ENCODE results near the gene FAAP20. TPM values are rescaled to one million over a fixed set of nuclear protein-coding genes. Genes with fewer than 3 reads are reported as not detected.
A peak's percentile ranks its signal among the peaks of the same experiment; 100 is the strongest.

FAAP20 gene
- total RNA-seq, 1 donor from 2014 or later: 114 TPM

DNA sequence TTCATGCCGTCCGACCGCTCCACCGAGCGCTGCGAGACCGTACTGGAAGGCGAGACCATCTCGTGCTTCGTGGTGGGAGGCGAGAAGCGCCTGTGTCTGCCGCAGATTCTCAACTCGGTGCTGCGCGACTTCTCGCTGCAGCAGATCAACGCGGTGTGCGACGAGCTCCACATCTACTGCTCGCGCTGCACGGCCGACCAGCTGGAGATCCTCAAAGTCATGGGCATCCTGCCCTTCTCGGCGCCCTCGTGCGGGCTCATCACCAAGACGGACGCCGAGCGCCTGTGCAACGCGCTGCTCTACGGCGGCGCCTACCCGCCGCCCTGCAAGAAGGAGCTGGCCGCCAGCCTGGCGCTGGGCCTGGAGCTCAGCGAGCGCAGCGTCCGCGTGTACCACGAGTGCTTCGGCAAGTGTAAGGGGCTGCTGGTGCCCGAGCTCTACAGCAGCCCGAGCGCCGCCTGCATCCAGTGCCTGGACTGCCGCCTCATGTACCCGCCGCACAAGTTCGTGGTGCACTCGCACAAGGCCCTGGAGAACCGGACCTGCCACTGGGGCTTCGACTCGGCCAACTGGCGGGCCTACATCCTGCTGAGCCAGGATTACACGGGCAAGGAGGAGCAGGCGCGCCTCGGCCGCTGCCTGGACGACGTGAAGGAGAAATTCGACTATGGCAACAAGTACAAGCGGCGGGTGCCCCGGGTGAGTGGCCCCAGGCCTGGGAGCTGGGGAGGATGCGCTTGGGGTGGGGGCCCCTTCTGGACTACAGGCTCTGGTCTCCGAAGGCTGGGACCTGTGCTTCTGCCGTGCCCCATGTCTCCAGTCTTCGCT lies 34.7 kb upstream of the FAAP20 start:
- H3K4me2 ChIP-seq (ENCODE audit: low read length): peak overlapping the region; percentile 95
- H4K20me1 ChIP-seq (ENCODE audit: insufficient read depth, low read length): peaks cover 55% of the 10 kb centered on the region
- peak overlapping the region; percentile 91 for H3K4me3 ChIP-seq (ENCODE audit: insufficient read depth, low read depth, low read length)
- peaks cover 41% of the 10 kb centered on the region for H3K4me1 ChIP-seq (ENCODE audit: insufficient read depth, low read length)
- H3K79me2 ChIP-seq (ENCODE audit: insufficient read depth, low read length): peaks cover 57% of the 10 kb centered on the region
- FAIRE-seq (no peak), DNase-seq (ENCODE audit: low read depth) (peak; percentile 44)
- H2AFZ ChIP-seq (ENCODE audit: low read depth, low read length): no peak overlapping the region
- H3K27ac ChIP-seq (ENCODE audit: low read depth, low read length): peak overlapping the region; percentile 54
- no peaks in the 10 kb centered on the region for H3K9me3 ChIP-seq (ENCODE audit: insufficient read depth, low read depth, low read length)
- Mint-ChIP-seq H3K4me3 (ENCODE audit: unreplicated experiment) (peak overlapping the region; percentile 92), H3K4me1 (ENCODE audit: low read depth, unreplicated experiment) (peaks cover 29% of the 10 kb centered on the region), H3K27ac (ENCODE audit: unreplicated experiment) (peak overlapping the region; percentile 71), H3K9me3 (ENCODE audit: unreplicated experiment) (no peaks in the 10 kb centered on the region), H3K27me3 (ENCODE audit: low read depth, unreplicated experiment) (no peaks in the 10 kb centered on the region), H3K36me3 (ENCODE audit: low read depth, unreplicated experiment) (peaks cover 6% of the 10 kb centered on the region)
- no peaks in the 10 kb centered on the region for H3K27me3 ChIP-seq (ENCODE audit: insufficient read depth, low read length)
- TF ChIP-seq, protein P1, sequence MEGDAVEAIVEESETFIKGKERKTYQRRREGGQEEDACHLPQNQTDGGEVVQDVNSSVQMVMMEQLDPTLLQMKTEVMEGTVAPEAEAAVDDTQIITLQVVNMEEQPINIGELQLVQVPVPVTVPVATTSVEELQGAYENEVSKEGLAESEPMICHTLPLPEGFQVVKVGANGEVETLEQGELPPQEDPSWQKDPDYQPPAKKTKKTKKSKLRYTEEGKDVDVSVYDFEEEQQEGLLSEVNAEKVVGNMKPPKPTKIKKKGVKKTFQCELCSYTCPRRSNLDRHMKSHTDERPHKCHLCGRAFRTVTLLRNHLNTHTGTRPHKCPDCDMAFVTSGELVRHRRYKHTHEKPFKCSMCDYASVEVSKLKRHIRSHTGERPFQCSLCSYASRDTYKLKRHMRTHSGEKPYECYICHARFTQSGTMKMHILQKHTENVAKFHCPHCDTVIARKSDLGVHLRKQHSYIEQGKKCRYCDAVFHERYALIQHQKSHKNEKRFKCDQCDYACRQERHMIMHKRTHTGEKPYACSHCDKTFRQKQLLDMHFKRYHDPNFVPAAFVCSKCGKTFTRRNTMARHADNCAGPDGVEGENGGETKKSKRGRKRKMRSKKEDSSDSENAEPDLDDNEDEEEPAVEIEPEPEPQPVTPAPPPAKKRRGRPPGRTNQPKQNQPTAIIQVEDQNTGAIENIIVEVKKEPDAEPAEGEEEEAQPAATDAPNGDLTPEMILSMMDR (IDR thresholded peaks at IDR 0.05; ENCODE audit: insufficient read depth, low read depth, low read length): no peak
- no peak for TF ChIP-seq EZH2 (IDR thresholded peaks at IDR 0.05; ENCODE audit: insufficient read depth, low read length)
- no peaks in the 10 kb centered on the region for H3K36me3 ChIP-seq (ENCODE audit: insufficient read depth, low read length)
- H3K9ac ChIP-seq (ENCODE audit: low read length): peak overlapping the region; percentile 88

DNA sequence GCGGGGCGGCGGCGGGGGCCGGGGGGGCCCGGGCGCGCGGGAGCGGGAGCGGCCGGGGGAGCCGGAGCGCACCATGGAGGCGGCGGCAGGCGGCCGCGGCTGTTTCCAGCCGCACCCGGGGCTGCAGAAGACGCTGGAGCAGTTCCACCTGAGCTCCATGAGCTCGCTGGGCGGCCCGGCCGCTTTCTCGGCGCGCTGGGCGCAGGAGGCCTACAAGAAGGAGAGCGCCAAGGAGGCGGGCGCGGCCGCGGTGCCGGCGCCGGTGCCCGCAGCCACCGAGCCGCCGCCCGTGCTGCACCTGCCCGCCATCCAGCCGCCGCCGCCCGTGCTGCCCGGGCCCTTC lies 34.1 kb upstream of the FAAP20 start:
- no peaks in the 10 kb centered on the region for H3K9me3 Mint-ChIP-seq (ENCODE audit: unreplicated experiment)
- H3K36me3 Mint-ChIP-seq (ENCODE audit: low read depth, unreplicated experiment): peaks cover 6% of the 10 kb centered on the region
- FAIRE-seq (no peak), DNase-seq (ENCODE audit: low read depth) (no peak)
- peak overlapping the region; percentile 88 for H3K9ac ChIP-seq (ENCODE audit: low read length)
- peak overlapping the region; percentile 95 for H3K4me2 ChIP-seq (ENCODE audit: low read length)
- H2AFZ ChIP-seq (ENCODE audit: low read depth, low read length): no peak overlapping the region
- H3K27me3 ChIP-seq (ENCODE audit: insufficient read depth, low read length): no peaks in the 10 kb centered on the region
- H3K4me1 ChIP-seq (ENCODE audit: insufficient read depth, low read length): peaks cover 35% of the 10 kb centered on the region
- H3K4me1 Mint-ChIP-seq (ENCODE audit: low read depth, unreplicated experiment): peaks cover 28% of the 10 kb centered on the region
- TF ChIP-seq EZH2 (IDR thresholded peaks at IDR 0.05; ENCODE audit: insufficient read depth, low read length): no peak
- TF ChIP-seq, protein P1 (IDR thresholded peaks at IDR 0.05; ENCODE audit: insufficient read depth, low read depth, low read length): no peak
- peak overlapping the region; percentile 91 for H3K4me3 ChIP-seq (ENCODE audit: insufficient read depth, low read depth, low read length)
- H3K27ac Mint-ChIP-seq (ENCODE audit: unreplicated experiment): peak overlapping the region; percentile 71
- peak overlapping the region; percentile 54 for H3K27ac ChIP-seq (ENCODE audit: low read depth, low read length)
- peak overlapping the region; percentile 92 for H3K4me3 Mint-ChIP-seq (ENCODE audit: unreplicated experiment)
- H4K20me1 ChIP-seq (ENCODE audit: insufficient read depth, low read length): peaks cover 50% of the 10 kb centered on the region
- no peaks in the 10 kb centered on the region for H3K9me3 ChIP-seq (ENCODE audit: insufficient read depth, low read depth, low read length)
- H3K79me2 ChIP-seq (ENCODE audit: insufficient read depth, low read length): peaks cover 51% of the 10 kb centered on the region
- no peaks in the 10 kb centered on the region for H3K27me3 Mint-ChIP-seq (ENCODE audit: low read depth, unreplicated experiment)
- no peaks in the 10 kb centered on the region for H3K36me3 ChIP-seq (ENCODE audit: insufficient read depth, low read length)

DNA sequence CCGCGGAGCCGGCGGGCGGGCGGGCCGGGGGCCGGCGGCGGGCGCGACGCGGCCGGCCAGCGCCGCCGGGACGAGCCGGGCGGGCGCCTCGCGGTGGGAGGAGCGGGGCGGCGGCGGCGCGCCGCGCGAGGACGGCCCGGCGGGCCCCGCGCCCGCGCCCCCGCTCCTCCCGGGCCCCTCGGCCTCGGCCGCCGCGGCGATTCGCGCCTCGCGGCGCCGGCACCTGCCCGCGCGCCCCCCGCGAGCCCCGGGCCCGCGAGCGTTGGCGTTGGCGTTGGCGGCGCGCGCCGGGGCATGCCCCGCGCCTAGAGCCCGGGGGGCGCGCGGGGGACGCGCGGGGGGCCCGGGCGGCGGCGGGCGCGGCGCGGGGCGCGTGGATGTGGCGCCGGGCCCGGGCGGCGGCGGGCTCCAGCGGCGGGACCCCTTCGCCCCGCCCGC lies 33.6 kb upstream of the FAAP20 start, which contains the start of gene SKI:
Gene SKI, plus strand, starts transcription at position 163 of the 438 bp plus-strand sequence. CDS start 448 bp downstream, outside the sequence.
- Histone ChIP-seq H3K4me1 (ENCODE audit: insufficient read depth, low read length) (peaks cover 30% of the 10 kb centered on the region), H3K9me3 (ENCODE audit: insufficient read depth, low read depth, low read length) (no peaks in the 10 kb centered on the region), H3K4me3 (ENCODE audit: insufficient read depth, low read depth, low read length) (peak within 1 kb of the TSS; percentile 91), H3K4me2 (ENCODE audit: low read length) (peak within 1 kb of the TSS; percentile 95), H3K79me2 (ENCODE audit: insufficient read depth, low read length) (peaks cover 46% of the 10 kb centered on the region), H3K9ac (ENCODE audit: low read length) (peak within 1 kb of the TSS; percentile 95), H4K20me1 (ENCODE audit: insufficient read depth, low read length) (peaks cover 45% of the 10 kb centered on the region), H2AFZ (ENCODE audit: low read depth, low read length) (peak within 1 kb of the TSS; percentile 91), H3K36me3 (ENCODE audit: insufficient read depth, low read length) (no peaks in the 10 kb centered on the region), H3K27me3 (ENCODE audit: insufficient read depth, low read length) (no peaks in the 10 kb centered on the region), H3K27ac (ENCODE audit: low read depth, low read length) (peak within 1 kb of the TSS; percentile 93)
- H3K9me3 Mint-ChIP-seq (ENCODE audit: unreplicated experiment): no peaks in the 10 kb centered on the region
- peaks cover 6% of the 10 kb centered on the region for H3K36me3 Mint-ChIP-seq (ENCODE audit: low read depth, unreplicated experiment)
- FAIRE-seq: no peak
- no peak for DNase-seq (ENCODE audit: low read depth)
- H3K27ac Mint-ChIP-seq (ENCODE audit: unreplicated experiment): peak within 1 kb of the TSS; percentile 71
- no peak for TF ChIP-seq EZH2 (IDR thresholded peaks at IDR 0.05; ENCODE audit: insufficient read depth, low read length)
- TF ChIP-seq, protein P1 (IDR thresholded peaks at IDR 0.05; ENCODE audit: insufficient read depth, low read depth, low read length): no peak
- H3K4me1 Mint-ChIP-seq (ENCODE audit: low read depth, unreplicated experiment): peaks cover 23% of the 10 kb centered on the region
- H3K4me3 Mint-ChIP-seq (ENCODE audit: unreplicated experiment): peak within 1 kb of the TSS; percentile 92
- no peaks in the 10 kb centered on the region for H3K27me3 Mint-ChIP-seq (ENCODE audit: low read depth, unreplicated experiment)
